ENCODE measurements around the gene GM2A.

Gene GM2A

DNA sequence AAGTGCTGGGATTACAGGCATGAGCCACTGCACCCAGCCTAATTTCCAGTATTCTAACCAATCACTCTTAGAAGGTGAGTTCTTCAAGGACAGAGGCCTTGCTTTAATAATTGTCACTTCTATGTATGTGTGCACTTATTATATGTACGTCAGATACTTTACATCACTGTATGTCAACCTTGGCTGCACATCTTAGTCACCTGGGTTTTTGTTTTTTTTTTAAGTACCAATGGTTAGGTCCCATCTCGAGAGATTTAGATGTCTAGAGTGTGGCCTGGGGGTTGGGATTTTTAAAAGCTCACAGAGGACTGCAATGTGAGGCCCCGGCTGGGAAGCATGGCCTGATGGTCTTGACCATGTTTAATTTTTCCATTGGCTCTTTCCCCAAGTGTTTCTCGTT, 9.9 kb upstream of the GM2A start:
- Histone ChIP-seq H3K27ac (no peak overlapping the region), H3K4me1 (ENCODE audit: control insufficient read depth in 1 of 2, insufficient read depth in 1 of 2, low read depth in 1 of 2, low read length in 1 of 2) (peaks cover 18 to 25% of the 10 kb centered on the region in 2 experiments), H3K27me3 (peaks cover 6% of the 10 kb centered on the region), H3K9me3 (no peaks in the 10 kb centered on the region), H3K4me3 (ENCODE audit: low read depth in 1 of 2, low read length in 1 of 2) (no peak overlapping the region), H3K36me3 (no peaks in the 10 kb centered on the region)
- TF ChIP-seq, protein P1, sequence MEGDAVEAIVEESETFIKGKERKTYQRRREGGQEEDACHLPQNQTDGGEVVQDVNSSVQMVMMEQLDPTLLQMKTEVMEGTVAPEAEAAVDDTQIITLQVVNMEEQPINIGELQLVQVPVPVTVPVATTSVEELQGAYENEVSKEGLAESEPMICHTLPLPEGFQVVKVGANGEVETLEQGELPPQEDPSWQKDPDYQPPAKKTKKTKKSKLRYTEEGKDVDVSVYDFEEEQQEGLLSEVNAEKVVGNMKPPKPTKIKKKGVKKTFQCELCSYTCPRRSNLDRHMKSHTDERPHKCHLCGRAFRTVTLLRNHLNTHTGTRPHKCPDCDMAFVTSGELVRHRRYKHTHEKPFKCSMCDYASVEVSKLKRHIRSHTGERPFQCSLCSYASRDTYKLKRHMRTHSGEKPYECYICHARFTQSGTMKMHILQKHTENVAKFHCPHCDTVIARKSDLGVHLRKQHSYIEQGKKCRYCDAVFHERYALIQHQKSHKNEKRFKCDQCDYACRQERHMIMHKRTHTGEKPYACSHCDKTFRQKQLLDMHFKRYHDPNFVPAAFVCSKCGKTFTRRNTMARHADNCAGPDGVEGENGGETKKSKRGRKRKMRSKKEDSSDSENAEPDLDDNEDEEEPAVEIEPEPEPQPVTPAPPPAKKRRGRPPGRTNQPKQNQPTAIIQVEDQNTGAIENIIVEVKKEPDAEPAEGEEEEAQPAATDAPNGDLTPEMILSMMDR (IDR thresholded peaks at IDR 0.05): no peak

DNA sequence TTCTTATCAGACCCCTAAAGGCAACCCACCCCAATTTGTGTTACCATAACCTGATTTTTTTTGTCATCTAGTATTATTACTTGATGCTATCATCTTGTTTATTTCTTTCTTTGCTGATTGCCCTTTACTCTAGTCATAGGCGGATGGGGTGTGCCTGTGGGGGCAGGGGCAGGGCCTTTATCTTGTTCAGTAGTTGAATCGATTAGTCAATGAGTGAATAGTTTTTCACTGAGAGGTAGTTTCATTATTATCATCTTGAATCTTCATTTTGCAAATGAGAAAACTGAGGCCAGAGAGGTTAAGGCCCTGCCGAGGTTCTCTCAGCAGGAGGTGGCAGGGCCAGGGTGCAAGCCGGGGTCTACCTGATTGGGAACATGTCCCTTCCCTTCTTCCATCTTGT, 9.4 kb upstream of the GM2A start:
- TF ChIP-seq, protein P1 (IDR thresholded peaks at IDR 0.05): no peak
- Histone ChIP-seq H3K27me3 (peaks cover 1% of the 10 kb centered on the region), H3K27ac (no peak overlapping the region), H3K9me3 (no peaks in the 10 kb centered on the region), H3K36me3 (no peaks in the 10 kb centered on the region), H3K4me1 (ENCODE audit: control insufficient read depth in 1 of 2, insufficient read depth in 1 of 2, low read depth in 1 of 2, low read length in 1 of 2) (peaks cover 18 to 25% of the 10 kb centered on the region in 2 experiments), H3K4me3 (ENCODE audit: low read depth in 1 of 2, low read length in 1 of 2) (no peak overlapping the region)

- peaks cover 16 to 22% of the 10 kb centered on the region in 2 experiments for H3K4me1 ChIP-seq (ENCODE audit: control insufficient read depth in 1 of 2, insufficient read depth in 1 of 2, low read depth in 1 of 2, low read length in 1 of 2)
- no peaks in the 10 kb centered on the region for H3K27me3 ChIP-seq
- TF ChIP-seq, protein P1 (IDR thresholded peaks at IDR 0.05): no peak
- no peaks in the 10 kb centered on the region for H3K9me3 ChIP-seq
- H3K4me3 ChIP-seq (ENCODE audit: low read depth in 1 of 2, low read length in 1 of 2): no peak overlapping the region
- no peak overlapping the region for H3K27ac ChIP-seq
- H3K36me3 ChIP-seq: no peaks in the 10 kb centered on the region
Measured at GRCh38 chr5:151244206-151244605, 8.8 kb upstream of the GM2A start.

GRCh38 chr5:151245680-151246219, 7.2 kb upstream of the GM2A start:
- H3K36me3 ChIP-seq: no peaks in the 10 kb centered on the region
- peak overlapping the region; percentile 44 for H3K27ac ChIP-seq
- TF ChIP-seq, protein P1 (IDR thresholded peaks at IDR 0.05): no peak
- no peak overlapping the region for H3K4me3 ChIP-seq (ENCODE audit: low read depth in 1 of 2, low read length in 1 of 2)
- H3K9me3 ChIP-seq: no peaks in the 10 kb centered on the region
- H3K27me3 ChIP-seq: no peaks in the 10 kb centered on the region
- H3K4me1 ChIP-seq (ENCODE audit: control insufficient read depth in 1 of 2, insufficient read depth in 1 of 2, low read depth in 1 of 2, low read length in 1 of 2): peaks cover 13 to 21% of the 10 kb centered on the region in 2 experiments

DNA sequence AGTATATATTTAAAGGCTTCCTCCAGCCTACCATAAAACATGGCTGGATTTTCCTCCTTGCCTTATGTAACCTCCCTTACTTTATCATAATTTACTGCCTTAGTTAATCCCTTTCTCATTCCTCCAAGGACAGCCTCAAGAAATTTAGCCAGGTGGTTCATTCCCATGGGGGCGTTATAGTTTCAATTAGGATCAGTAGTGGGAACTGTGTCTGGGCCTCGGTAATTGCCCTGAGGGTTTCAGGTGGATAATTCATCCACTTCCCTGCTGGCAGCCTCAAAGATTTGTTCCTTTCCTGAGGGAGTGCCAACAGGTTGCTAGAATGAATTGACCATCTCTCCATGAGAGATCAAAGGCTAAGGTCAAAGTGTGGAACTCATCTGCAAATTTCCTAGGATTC, 4.3 kb upstream of the GM2A start:
- Histone ChIP-seq H3K4me1 (ENCODE audit: control insufficient read depth in 1 of 2, insufficient read depth in 1 of 2, low read depth in 1 of 2, low read length in 1 of 2) (peaks cover 23 to 27% of the 10 kb centered on the region in 2 experiments), H3K36me3 (no peaks in the 10 kb centered on the region), H3K27me3 (no peaks in the 10 kb centered on the region), H3K27ac (no peak overlapping the region), H3K4me3 (ENCODE audit: low read depth in 1 of 2, low read length in 1 of 2) (no peak overlapping the region), H3K9me3 (no peaks in the 10 kb centered on the region)
- TF ChIP-seq, protein P1 (IDR thresholded peaks at IDR 0.05): no peak

All from neutrophil (primary cell).